ENCODE measurements around the gene RSPH1.

Gene RSPH1

DNA sequence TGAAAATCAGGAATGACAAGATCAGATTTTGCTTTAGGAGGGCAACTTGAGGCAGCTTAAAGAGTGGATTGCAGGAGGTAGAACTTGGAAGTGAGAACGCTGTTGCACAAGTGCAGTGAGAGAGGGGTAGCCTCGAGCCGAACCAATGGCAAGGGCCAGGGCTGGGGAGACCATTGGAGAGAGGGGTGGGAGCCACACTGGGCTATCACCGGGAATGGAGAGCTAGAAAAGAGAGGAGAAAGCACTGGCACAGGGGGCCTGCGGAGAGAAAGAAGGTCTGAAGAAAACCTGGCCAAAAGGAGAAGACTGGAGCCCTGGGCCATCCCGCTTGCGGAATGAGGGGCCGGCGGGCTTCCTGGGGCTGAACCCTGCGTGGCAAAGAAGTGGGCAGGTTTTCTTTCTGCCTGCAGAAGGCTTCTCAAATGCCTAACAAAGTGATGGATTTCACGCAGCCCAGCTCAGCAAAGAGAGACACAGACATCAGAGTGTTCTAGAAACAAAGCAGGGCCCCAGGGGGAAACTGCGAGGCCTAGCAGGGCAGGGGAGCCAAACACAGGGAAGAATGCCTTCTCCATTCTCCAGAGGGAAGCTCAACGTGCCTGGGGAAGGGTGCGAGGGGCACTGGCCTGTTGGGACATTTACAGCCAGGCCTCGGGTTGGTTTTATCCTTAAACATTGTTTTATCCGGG lies 16.5 kb upstream of the RSPH1 start:
- in situ Hi-C loops (cut with MboI; ENCODE audit: low sequenced_read_pairs, unreplicated experiment), result no loop called here
- no peak for DNase-seq (ENCODE audit: low spot score)
- TF ChIP-seq, protein P1, sequence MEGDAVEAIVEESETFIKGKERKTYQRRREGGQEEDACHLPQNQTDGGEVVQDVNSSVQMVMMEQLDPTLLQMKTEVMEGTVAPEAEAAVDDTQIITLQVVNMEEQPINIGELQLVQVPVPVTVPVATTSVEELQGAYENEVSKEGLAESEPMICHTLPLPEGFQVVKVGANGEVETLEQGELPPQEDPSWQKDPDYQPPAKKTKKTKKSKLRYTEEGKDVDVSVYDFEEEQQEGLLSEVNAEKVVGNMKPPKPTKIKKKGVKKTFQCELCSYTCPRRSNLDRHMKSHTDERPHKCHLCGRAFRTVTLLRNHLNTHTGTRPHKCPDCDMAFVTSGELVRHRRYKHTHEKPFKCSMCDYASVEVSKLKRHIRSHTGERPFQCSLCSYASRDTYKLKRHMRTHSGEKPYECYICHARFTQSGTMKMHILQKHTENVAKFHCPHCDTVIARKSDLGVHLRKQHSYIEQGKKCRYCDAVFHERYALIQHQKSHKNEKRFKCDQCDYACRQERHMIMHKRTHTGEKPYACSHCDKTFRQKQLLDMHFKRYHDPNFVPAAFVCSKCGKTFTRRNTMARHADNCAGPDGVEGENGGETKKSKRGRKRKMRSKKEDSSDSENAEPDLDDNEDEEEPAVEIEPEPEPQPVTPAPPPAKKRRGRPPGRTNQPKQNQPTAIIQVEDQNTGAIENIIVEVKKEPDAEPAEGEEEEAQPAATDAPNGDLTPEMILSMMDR (IDR thresholded peaks at IDR 0.05; ENCODE audit: borderline replicate concordance, control extremely low read depth, extremely low read depth, insufficient read depth, missing control alignments), result no peak

DNA sequence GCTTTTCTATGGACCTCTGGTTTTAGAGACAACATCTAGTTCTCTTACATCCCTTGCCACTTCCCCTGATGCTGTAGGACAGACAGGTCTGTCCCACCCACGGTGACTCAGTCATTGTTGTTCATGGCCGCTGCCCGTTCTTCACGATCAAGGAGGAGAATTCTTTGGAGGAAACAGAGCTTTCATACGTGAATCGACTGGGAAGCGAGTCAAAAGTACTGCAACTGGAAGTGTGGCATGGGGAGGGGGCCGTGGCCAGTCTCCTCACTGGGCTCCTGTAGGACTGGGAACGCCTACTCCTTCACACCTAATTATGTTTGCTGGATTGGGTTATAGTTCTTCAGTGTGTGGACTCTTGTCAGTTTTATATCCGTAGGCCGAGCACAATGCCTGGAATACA lies 13.2 kb upstream of the RSPH1 start:
- in situ Hi-C loops (cut with MboI; ENCODE audit: low sequenced_read_pairs, unreplicated experiment), result no loop called here
- no peak for DNase-seq (ENCODE audit: low spot score)
- TF ChIP-seq, protein P1 (IDR thresholded peaks at IDR 0.05; ENCODE audit: borderline replicate concordance, control extremely low read depth, extremely low read depth, insufficient read depth, missing control alignments), result no peak

DNA sequence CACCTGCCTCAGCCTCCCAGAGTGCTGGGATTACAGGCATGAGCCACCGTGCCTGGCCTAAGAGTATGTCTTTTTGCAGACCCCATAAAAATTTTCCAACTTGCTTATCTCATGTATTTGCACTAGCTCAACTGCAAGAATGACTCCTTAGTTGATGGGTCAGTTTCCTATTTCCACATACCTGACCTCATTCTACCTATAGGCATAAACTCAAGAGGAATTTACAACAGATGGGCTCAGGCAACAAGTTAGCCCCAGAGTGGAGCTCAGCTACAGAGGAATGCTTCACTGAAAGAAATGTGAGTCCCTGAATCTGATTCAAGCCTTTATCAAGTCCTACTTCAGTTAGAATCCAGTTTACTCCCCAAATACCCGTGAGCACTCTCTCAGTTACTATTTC lies 12.3 kb upstream of the RSPH1 start:
- no peak for DNase-seq (ENCODE audit: low spot score)
- TF ChIP-seq, protein P1 (IDR thresholded peaks at IDR 0.05; ENCODE audit: borderline replicate concordance, control extremely low read depth, extremely low read depth, insufficient read depth, missing control alignments), result no peak
- in situ Hi-C loops (cut with MboI; ENCODE audit: low sequenced_read_pairs, unreplicated experiment), result no loop called here

DNA sequence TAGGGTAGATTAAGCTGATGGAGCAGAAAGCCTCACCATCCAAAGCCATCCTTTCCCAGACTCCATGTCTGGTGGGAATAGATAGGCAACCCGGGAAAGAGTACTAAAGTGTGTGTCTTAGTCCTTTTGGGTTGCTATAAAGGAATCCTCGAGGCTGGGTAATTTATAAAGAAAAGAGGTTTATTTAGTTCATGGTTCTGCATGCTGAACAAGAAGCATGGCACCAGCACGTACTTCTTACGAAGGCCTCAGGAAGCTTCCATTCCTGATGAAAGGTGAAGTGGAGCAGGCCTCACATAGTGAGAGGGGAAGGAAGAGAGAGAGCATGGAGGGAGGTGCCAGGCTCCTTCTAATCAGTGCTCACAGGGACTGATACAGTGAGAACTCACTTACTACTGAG lies 11.4 kb upstream of the RSPH1 start:
- TF ChIP-seq, protein P1 (IDR thresholded peaks at IDR 0.05; ENCODE audit: borderline replicate concordance, control extremely low read depth, extremely low read depth, insufficient read depth, missing control alignments), result no peak
- no peak for DNase-seq (ENCODE audit: low spot score)
- in situ Hi-C loops (cut with MboI; ENCODE audit: low sequenced_read_pairs, unreplicated experiment), result no loop called here

DNA sequence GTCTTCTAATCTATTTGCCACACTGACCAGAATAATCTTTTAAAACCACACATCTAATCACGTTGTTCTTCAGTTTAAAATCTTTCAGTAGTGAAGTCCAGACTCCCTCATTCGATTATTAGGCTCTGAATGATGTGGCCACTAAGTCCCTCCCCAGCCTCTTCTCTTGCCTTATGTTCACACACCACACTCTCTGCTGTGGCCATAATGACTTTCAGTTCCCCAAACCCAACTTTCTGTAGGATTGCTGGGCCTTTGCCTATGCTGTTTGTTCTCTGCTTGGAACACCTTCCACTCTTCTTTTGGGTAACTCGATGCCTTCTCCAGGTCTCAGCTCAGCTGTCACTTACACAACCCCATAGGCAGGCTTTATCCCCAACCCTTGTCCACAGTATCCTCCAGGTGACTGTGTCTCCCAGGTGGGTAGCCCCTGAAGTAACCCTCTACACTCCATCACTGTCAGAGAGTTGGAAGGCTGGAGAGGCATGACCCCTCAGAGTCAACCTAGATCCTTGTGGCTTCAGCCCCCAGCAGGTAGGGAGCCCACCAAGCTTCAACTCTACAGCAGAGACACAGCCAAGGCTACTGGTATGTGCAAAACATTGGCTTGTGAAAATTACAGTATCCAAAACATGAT lies 9.2 kb upstream of the RSPH1 start:
- DNase-seq (ENCODE audit: low spot score), result peak; percentile 73

DNA sequence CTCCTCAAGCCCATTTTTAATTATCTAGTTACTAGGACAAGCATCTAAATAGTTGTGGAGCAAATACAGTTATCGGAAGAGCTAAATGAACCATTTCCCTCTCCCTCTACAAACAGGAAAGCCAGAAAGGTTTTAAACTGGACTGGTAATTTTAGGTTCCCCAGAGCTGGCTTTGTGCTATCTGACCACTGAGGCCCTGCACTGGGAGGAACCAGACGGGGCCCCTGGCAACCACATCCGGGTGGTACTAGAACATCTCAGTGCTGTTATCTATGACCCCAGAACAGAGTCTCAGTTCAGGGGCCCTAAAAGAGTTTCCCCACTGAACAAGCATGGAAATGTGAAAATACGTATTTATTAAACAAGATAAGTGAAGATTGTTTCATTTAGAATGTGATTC lies 7.7 kb upstream of the RSPH1 start:
- no peak for DNase-seq (ENCODE audit: low spot score)
- TF ChIP-seq, protein P1 (IDR thresholded peaks at IDR 0.05; ENCODE audit: borderline replicate concordance, control extremely low read depth, extremely low read depth, insufficient read depth, missing control alignments), result no peak
- in situ Hi-C loops (cut with MboI; ENCODE audit: low sequenced_read_pairs, unreplicated experiment), result no loop called here

More for the DNA sequence above, 9.2 kb upstream of the RSPH1 start:
- in situ Hi-C loops (cut with MboI; ENCODE audit: low sequenced_read_pairs, unreplicated experiment), result no loop called here
- TF ChIP-seq, protein P1 (IDR thresholded peaks at IDR 0.05; ENCODE audit: borderline replicate concordance, control extremely low read depth, extremely low read depth, insufficient read depth, missing control alignments), result no peak

All from GM13976 (cell line).